ENCODE data around the gene APRT. TPM values are rescaled to one million over a fixed set of nuclear protein-coding genes. Genes with fewer than 3 reads are reported as not detected.

Gene APRT
- total and polyA plus RNA-seq, 9 of the 15 experiments (the other 6 are each of a cell fraction or from before 2014, with no cell fraction given) = 41.7 to 409 (median 146) TPM

DNA sequence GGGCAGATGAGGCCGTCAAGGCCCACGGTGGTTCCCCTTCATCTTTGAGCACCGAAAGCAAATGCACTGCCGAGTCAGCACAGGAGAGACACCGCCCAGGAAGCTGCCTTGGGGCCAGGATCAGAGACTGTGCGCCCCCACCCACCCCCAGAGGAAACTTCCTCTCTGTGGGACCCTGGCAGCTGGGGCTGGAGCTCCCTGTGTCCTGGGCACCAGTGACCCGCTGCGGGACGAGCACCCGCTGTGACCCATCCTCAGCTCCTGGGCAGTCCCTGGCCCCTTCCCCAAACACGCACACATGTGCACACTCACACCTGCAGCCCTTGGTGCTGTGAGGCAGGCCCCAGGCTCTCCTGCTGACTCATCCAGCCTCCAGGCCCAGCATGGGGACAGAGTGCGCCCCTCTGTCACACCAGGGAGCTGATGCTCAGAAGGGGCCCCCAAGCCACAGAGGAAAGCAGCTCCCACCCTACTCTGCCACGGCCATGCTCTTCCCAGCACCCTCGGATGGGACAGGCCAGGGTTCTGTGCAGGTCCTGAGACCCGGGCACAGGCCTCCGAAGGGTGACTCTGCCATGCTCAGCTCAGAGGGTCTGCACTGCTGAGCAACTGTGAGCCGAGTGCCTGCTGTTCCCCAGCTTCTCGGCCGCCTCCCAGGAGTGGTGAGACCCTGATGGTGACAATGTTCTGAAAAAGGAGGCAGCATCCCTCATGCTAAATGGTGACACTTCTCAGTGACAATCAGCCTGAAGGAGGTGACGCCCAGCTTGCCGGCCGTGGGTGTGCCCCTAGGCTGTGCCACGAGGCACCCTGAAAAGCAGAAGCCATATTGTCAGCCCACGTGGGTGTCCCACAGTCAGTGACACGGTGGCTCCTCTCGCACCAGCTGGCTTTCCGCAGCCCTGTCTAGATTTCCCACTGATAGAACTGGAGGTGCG, 30.3 kb downstream of the APRT start (continued):
- TF ChIP-seq, protein P1, sequence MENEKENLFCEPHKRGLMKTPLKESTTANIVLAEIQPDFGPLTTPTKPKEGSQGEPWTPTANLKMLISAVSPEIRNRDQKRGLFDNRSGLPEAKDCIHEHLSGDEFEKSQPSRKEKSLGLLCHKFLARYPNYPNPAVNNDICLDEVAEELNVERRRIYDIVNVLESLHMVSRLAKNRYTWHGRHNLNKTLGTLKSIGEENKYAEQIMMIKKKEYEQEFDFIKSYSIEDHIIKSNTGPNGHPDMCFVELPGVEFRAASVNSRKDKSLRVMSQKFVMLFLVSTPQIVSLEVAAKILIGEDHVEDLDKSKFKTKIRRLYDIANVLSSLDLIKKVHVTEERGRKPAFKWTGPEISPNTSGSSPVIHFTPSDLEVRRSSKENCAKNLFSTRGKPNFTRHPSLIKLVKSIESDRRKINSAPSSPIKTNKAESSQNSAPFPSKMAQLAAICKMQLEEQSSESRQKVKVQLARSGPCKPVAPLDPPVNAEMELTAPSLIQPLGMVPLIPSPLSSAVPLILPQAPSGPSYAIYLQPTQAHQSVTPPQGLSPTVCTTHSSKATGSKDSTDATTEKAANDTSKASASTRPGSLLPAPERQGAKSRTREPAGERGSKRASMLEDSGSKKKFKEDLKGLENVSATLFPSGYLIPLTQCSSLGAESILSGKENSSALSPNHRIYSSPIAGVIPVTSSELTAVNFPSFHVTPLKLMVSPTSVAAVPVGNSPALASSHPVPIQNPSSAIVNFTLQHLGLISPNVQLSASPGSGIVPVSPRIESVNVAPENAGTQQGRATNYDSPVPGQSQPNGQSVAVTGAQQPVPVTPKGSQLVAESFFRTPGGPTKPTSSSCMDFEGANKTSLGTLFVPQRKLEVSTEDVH (IDR thresholded peaks at IDR 0.05; ENCODE audit: low read depth, partially characterized antibody) = peak; percentile 21
- TF ChIP-seq JUND (IDR thresholded peaks at IDR 0.05; ENCODE audit: borderline replicate concordance, low read depth, low read length) (peak; percentile 83), JUND (tag; IDR thresholded peaks at IDR 0.05; ENCODE audit: borderline replicate concordance, low read depth, low read length) (peak; percentile 73; the same call in 1 of the 3 replicates), PYGO2 (tag; IDR thresholded peaks at IDR 0.05) (no peak), ZNF3 (CRISPR knock-in tag; IDR thresholded peaks at IDR 0.05) (no peak), ZNF316 (IDR thresholded peaks at IDR 0.05) (peak; percentile 95), CTBP1 (IDR thresholded peaks at IDR 0.05; ENCODE audit: borderline replicate concordance) (peak; percentile 75; the same call in 1 of the 2 replicates), NONO (IDR thresholded peaks at IDR 0.05; ENCODE audit: low read depth in 2 of 2, low read length in 1 of 2) (0 out of 4 replicates have a peak, but pooled peaks of 1 of the 2 experiments have one; percentile 27), ZSCAN32 (CRISPR knock-in tag; IDR thresholded peaks at IDR 0.05) (no peak), ZKSCAN3 (CRISPR knock-in tag; IDR thresholded peaks at IDR 0.05) (no peak), MXI1 (IDR thresholded peaks at IDR 0.05; ENCODE audit: low read depth, low read length) (peak; percentile 96), KAT7 (CRISPR knock-in tag; IDR thresholded peaks at IDR 0.05; ENCODE audit: borderline replicate concordance) (0 out of 2 replicates have a peak, but pooled peaks have one; percentile 24)
- TF ChIP-seq, protein P2, sequence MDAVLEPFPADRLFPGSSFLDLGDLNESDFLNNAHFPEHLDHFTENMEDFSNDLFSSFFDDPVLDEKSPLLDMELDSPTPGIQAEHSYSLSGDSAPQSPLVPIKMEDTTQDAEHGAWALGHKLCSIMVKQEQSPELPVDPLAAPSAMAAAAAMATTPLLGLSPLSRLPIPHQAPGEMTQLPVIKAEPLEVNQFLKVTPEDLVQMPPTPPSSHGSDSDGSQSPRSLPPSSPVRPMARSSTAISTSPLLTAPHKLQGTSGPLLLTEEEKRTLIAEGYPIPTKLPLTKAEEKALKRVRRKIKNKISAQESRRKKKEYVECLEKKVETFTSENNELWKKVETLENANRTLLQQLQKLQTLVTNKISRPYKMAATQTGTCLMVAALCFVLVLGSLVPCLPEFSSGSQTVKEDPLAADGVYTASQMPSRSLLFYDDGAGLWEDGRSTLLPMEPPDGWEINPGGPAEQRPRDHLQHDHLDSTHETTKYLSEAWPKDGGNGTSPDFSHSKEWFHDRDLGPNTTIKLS (IDR thresholded peaks at IDR 0.05; ENCODE audit: borderline replicate concordance, low read depth) = peak; percentile 65; the same call in 1 of the 2 replicates
- TF ChIP-seq, protein P3, sequence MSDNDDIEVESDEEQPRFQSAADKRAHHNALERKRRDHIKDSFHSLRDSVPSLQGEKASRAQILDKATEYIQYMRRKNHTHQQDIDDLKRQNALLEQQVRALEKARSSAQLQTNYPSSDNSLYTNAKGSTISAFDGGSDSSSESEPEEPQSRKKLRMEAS (CRISPR knock-in tag; IDR thresholded peaks at IDR 0.05) = peak; percentile 97
